HG03175 (cell line): ENCODE measurements around the gene ADGRB3.
"Not testable (repeated sequence)": the region's sequence is repeated elsewhere in the genome, so short reads cannot be mapped to it uniquely, and the experiment has no call there.

Experiments used
- ATAC-seq: cut with Tn5 transposase; IDR thresholded peaks from one replicate; pipeline ENCODE4 v1.9.1; 2021; ENCODE audit warnings: mild to moderate bottlenecking, moderate library complexity; ENCODE audit not compliant: unreplicated experiment

The ADGRB3 gene

DNA sequence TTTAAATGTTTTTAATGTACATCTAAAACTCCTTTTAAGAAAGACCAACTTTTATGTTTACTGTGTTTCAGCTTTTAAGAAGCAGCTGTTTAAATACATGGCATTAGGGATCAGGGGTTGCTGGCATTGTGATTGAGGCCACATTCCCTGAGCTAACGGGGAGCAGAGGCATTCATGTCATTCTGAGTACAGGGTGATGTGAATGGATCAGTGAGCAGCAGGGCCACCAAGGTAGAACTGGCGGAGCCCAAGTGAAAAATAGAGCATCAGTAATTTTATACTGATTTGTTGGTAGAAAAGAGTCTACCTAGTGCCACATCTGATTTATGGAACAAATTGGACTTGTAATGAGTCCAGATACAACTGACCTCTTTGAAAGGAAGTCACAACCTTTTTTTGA is 467.3 kb downstream of the ADGRB3 start:
- no peak for ATAC-seq

DNA sequence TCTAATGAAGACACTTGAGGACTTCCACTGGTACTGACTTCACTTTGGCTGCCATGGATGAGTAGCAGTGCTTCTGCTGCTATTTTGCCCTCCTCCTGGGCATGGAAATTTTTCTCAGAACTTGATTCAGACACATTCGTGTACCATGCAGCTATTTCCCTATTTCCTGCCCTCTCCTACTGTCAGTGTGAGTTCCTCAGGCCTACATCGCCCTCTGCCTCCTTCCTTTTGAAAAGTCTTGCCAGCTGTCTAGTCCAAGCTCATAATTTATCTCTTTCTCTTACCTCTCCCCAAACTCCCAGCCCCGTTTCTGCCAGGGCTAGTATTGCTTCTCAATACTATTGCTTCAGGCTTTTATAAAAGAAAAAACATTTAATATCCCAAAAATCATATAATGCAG is 470.2 kb downstream of the ADGRB3 start:
- no peak for ATAC-seq

DNA sequence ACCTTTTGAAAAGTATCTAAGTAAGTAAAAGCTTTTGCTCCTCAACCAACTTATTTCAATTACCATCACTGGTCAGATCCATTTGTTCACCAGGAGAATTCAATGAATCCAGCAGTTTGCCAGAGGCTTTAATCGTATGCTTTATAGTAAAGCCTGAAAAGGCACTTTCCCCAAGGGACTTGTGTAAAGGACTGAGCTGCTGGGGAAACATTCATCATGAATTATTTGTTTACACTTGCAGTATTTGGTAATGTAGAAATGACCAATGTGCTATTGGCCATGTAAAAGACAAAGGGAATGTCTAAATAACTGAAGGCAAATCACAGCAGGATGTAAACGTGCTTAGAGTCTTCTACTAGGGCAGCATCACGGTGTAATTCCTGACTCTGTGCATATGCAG is 471.4 kb downstream of the ADGRB3 start:
- no peak for ATAC-seq

DNA sequence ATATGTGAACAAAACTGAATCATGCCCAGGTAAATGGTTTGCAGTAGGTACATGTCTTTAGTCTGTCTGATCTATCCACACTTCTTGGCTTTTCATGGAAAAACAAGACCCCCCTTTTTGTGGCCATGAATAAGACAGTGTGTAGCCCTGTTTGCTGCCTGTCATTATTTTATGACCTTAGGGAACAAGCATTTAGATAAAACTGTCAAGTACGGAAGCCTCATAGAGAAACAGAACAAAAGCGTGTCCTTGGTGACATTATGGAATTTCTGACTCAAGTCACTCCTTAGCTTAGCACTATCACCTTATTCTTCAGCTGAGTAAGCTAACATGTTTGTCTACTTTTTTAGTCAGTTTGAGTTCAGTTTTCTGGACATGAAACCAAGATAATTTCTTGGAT is 476.2 kb downstream of the ADGRB3 start:
- ATAC-seq: no peak

DNA sequence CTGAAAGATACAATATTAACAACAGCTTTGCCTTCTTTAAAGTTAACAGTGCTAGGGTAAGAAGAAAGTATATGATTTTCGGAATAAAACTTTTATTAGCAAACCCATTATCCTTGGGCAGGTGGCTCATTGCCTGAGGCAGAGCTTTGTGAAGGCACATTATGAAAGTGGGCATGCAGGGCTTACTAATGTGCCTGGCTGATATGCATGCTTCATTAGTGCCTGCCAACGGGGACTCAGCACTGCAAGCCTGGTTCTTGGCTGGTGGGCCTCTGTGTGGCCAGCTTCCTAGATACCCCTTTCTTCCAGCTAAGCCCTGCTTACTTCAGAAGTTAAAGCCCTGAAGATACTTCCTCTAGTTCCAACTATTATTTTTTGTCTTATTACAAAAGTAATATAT is 481.6 kb downstream of the ADGRB3 start:
- no peak for ATAC-seq

DNA sequence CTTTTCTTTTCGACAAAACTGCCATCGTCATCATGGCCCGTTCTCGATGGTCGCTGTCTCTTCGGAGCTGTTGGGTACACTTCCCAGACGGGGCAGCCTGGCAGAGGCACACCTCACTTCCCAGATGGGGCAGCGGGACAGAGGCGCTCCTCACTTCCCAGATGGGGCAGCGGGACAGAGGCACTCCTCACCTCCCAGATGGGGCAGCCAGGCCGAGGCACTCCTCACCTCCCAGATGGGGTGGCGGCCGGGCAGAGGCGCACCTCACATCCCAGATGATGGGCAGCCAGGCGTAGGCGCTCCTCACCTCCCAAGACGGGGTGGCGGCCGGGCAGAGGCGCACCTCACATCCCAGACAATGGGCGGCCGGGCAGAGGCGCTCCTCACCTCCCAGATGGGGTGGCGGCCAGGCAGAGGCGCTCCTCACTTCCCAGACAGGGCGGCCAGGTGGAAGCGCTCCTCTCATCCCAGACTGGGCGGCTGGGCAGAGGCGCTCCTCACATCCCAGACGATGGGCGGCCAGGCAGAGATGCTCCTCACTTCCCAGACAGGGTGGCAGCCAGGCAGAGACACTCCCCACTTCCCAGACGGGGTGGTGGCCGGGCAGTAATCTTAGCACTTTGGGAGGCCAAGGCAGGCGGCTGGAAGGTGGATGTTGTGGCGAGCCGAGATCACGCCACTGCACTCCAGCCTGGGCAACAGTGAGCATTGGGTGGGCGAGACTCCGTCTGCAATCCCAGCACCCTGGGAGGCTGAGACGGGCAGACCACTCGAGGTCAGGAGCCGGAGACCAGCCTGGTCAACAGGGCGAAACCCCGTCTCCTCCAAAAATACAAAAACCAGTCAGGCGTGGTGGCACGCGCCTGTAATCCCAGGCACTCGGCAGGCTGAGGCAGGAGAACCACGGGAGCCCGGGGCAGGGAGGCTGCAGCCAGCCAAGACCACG is 486.7 kb downstream of the ADGRB3 start:
- ATAC-seq: not testable (repeated sequence)

DNA sequence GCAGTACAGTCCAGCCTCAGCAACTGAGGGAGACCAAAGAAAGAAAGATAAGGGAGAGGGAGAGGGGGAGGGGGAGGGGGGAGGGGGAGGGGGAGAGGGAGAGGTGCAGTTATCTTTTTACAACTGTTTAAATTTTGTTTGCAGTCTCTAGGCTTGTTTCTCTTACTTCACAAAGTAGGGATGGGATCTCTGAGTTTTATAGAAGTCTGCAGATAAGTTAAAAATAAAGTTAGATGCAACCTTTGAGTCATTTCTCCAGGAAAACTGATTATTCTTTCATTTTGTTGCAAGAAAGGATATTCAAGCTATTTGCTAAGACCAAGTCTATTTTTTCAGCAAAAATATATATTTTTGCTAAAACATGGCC is 487.3 kb downstream of the ADGRB3 start:
- no peak for ATAC-seq

DNA sequence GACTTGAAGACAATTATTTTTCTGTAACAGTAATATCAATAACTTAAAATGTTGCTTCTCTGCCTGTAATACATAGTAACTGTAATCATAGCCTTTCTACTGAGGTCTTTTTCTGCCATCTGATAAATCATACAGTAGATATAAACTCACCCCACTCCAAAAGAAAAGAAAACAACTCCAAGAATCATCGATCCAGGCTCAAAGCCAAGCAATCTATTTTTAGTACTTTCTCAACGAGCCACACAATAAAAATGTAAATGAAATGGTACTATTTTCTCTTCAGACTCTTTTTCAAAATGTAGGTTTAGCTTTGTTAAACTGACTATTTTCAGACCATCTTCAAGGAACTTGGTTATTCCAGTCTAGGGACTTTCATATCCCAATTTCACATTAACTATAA is 493.3 kb downstream of the ADGRB3 start:
- ATAC-seq: no peak

DNA sequence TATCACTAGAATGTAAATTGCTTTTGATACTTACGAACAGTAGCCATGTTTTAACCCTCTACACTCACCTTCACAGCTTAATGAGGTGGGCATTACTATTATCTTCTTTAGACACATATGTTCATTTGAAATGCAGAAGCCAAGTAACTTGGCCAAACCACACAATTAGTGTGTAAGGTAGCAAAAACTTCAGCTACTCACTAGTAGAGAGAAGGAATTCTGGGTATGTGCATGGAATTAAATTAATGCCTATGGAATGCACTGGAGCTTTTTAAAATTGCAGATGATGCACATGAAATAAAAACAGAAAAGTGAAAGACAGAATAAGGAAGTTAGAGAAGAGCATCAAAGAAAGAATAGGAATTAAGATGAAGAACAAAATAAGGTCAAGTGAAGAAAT is 494.0 kb downstream of the ADGRB3 start:
- ATAC-seq: no peak

DNA sequence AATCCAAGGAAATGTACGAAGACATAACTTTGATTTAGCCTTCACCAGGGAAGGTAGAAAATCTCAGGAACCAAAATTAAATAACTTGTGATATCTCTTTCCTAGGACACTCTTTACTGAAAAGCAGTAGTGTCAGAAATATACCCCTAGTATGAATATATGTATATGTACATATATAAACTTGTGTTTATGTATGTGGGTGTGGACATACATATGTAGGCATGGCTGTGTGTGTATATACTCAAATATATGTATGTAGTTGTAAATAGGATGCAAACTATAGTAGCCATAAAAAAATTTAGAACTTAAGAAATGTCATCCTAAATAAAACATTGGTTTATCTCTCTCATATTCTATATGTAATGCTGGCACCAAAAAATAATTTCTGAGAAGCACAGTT is 500.8 kb downstream of the ADGRB3 start:
- no peak for ATAC-seq

DNA sequence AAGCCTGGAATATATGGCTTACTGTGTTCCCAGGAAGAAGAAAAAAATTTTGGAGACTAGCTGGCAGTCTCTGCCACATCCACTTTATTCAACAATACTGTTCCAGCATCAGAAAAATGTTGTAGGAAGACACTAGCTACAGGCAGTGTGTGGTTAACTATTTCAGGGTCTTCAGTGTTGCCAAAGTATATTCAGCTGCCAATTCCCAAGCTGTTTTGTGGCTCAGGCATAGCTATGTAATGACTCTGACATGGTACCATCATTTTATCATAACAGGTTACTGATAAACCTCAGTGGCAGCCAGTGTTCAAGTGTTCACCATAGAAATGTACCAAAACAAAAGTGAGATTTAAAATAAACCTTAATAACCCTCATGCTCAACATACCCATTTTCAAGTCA is 503.1 kb downstream of the ADGRB3 start:
- ATAC-seq: no peak

DNA sequence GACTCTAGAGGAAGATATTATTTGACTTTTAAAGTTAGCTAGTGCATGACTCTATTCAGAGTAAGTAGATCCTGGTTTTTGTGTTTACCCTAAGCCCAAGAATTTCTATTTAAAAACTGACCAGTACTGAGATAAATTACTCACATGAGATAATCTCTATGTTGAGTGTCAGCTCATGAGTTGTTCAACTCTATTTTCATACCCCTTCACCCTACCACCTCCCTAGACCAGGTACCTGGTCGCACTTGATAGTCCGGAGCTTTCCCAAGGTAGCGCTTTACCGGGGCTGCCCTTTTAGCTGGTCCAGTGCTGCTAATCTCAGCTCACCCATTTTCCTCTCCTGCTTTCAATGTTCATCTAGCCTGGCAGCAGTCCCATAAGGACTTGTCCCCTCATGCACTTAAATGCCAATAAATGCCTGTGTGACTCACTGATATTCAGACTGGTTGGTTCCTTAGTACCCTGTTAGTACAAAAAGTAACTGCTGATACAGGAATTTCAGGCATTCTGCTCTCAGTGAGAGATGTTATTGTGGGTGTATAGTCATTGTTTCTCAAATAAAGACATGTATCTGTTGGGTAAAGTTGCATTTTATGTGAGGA is 503.9 kb downstream of the ADGRB3 start:
- ATAC-seq: no peak

DNA sequence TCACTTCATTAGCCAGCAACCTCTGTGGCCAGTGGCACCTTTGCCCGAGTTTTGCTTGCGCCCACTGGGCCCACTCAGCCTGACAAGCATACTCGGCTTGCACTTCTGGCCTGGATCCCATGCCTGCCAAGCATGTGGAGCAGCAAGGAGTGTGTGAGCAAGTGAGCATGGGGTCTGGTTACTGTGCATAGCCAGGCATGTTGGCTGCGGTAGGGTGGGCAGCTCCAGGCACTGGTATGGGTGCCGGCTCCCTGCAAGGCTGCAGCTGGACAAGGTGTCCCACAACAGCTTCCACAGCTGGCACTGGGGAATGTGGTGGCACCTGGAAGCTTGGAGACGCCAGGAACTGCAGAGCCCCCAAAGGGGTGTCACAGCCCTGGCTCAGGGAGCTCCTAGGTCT is 510.0 kb downstream of the ADGRB3 start:
- no peak for ATAC-seq

DNA sequence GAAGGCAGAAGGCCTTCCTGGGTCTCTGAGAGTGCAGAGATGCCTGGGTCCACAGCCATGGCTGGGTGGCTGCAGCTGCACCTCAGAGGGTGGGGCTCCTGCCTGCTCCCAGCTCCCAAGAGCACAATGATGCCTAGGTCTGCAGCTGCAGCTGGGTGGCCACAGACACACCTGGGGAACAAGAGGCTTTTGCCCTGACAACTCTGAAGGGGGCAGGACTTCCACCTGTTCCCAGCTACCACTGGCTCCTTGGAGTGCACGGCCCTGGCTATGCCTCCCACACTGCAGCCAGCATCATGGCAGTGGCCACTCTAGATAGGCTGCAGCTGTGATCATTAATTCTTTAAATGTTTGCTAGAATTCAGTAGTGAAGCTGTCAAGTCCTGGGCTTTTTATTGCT is 511.3 kb downstream of the ADGRB3 start:
- ATAC-seq: no peak

DNA sequence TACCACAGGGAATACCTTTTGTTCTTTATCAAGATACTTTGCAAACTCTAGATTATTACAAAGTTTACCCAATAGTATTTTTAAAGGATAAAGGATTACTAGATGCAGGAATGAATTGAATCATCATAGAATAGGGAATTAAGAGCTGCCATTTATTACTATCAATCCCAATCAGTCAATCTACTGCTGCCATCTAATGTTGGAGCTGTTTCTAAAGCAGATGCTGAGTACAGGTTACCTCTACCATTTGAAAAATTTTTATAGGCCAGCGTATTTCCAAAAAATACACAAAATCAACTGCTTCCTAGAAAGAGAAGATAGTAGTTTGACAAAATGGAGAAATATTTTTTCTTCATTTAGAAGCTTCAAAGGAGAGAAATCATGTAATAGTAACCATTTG is 520.4 kb downstream of the ADGRB3 start:
- no peak for ATAC-seq

DNA sequence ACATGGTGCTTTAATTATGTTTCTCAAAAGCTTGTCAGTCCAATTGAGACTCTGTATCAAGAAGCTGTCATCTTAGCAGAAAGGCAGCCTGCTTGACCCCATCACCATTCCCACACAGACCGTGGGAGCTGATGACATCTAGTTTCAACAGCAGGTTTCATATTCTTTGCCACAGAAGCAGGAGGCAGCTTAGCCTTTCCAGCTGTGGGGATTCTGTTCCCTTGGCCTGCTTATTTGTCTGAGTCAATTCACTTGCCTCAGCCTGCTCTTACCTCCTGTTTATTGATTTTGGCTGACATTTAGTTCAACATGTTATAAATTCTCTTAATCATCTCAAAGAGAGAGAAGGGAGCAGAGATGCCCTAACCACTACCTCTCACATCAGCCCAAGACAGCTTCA is 527.7 kb downstream of the ADGRB3 start:
- no peak for ATAC-seq

DNA sequence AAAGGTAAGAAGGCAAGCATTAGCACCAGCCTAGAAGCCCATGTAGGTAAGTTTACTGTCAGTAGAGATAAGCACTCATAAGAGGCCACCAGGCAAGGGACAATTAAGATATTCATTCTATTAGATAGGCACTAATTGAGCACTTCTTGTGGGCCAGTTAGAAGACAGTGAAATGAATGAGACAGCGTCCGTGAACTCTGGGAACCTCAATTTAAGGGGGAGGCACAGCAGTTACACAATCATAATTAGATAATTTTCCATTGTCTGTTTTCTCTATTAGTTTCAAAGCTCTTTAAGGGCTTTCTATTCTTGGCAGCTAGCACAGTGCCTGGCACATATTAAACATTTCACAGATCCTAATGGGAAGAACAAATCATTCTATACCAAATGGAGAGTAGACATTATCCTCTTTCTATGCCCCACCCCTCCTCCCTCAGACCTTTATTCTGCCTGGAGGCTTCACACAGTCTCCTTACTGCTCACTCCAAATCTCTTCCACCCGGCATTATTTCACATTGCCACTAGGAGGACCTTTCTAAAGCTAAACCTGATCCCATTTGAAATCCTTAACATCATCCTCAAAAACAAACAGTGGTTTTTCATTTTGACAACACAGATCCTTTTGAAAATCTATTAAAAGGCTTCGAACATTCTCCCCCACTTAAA is 529.6 kb downstream of the ADGRB3 start:
- peak; percentile 43 for ATAC-seq

DNA sequence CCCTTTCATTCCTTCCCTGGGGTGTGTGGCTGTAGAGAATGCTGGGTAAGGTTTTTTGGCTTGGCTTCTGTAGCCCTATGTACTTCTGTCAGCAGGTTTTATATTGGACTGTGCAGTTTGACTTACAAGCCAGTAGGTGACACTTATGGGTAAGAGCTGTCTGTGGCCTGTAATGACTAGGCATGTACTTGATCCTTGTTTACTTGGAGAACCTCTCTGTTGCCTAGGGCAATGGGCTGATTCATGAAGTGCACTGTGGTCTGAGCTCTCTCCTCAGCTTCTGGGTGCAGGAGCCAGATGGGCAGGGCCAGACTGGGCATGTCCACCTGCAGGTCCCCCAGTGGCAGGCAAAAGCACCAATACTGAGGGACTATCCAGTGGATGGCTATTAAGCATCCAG is 544.6 kb downstream of the ADGRB3 start:
- no peak for ATAC-seq

DNA sequence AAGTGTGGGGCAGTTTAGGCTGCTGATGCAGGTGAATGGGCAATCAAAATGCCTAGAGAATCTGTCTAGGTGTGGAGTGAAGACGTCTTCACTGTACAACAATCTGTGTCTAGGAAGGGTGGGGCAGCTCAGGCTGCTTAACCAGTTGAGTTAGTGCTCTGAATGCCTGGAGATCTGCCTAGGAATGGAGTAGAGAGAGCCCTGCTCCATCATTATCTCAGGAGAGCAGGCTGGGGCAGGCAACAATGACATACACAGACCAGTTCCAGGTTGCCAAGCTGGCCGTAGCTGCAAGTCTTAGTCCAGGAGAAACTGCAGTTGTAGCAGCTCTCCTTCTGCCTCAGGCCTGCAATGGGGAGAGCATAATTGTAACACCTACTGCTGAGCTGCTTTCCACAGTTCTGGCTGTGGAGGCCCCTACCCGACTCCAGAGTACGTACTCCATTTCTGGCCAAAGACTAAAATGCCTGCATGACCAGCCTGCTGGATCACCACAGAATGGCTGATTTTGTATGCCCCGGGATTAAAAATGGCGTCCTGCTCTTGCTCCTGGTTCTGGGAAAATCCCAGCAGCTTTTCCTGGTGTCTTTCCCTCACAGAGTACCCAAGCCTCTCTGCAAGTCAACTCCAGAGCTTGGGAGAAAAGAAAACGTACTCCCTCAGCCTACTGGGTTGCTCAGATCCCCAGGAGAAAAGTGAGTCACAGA is 545.4 kb downstream of the ADGRB3 start:
- no peak for ATAC-seq

DNA sequence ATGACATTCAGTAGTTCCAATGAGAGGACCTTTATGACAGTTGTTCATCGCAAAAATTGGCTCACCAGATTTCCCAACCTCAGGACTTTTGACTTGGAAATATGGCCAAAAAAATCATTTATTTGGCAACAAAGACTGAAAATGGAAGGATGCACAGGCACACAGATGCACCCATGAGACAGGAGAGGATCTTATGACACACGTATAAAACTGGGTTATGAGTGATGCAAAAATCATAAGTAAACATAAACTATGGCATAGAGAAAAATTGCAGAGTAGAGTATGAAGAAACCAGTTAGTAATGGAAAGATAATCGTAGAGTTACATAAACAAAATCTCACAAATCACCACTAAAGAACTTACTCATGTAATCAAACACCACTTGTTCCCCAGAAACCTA is 546.9 kb downstream of the ADGRB3 start:
- no peak for ATAC-seq

DNA sequence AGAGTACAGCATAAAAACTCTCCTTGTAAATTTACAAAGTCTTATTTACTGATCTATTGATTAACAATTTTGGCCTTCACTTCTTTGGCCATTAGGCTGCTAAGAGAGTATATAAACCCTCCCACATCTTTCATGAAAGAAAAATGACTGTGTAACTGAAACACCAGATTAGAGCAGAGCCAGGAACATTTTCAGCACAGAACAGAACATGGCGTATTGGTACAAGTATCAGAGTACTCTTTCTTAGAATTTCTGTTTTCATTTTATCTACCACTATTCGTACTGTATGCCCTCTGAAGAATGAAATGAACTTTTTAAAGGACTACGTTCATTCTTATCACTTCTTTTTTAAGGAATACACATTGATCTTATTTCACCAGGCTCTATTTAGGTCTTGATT is 550.2 kb downstream of the ADGRB3 start:
- no peak for ATAC-seq
